HEK293 (cell line): Measurements from ENCODE around the gene EYS.

Experiments used
- BCL11B ChIP-seq: fragments of 450-650 bp; formaldehyde crosslinking; IDR thresholded peaks from 2 replicates; pipeline ENCODE4 v1.5.1; 2016; ENCODE audit warnings: low read depth, missing biosample characterization, missing genetic modification characterization
- FEZF1 ChIP-seq: fragments of 450-650 bp; formaldehyde crosslinking; IDR thresholded peaks from 2 replicates; pipeline ENCODE4 v1.5.1; 2016; ENCODE audit warnings: missing biosample characterization, missing genetic modification characterization
- KLF10 ChIP-seq: fragments of 450-650 bp; IDR thresholded peaks from 2 replicates; pipeline ENCODE4 v1.5.1; 2018; ENCODE audit warnings: missing biosample characterization, mild to moderate bottlenecking, missing genetic modification characterization
- TCF7L2 ChIP-seq: IDR thresholded peaks from 2 replicates; pipeline ENCODE4 v1.6.1; 2011; ENCODE audit warnings: low read depth, mild to moderate bottlenecking, inconsistent platforms, low read length, moderate library complexity, borderline replicate concordance
- ZNF221 ChIP-seq: fragments of 450-650 bp; formaldehyde crosslinking; IDR thresholded peaks from 2 replicates; pipeline ENCODE4 v1.5.1; 2017; ENCODE audit warnings: missing biosample characterization, missing genetic modification characterization, borderline replicate concordance
- ZNF335 ChIP-seq: fragments of 450-650 bp; formaldehyde crosslinking; conservative IDR thresholded peaks from 2 replicates; pipeline ENCODE4 v1.5.1; 2016; ENCODE audit warnings: missing biosample characterization, missing genetic modification characterization
- ZNF416 ChIP-seq: fragments of 450-650 bp; formaldehyde crosslinking; IDR thresholded peaks from 2 replicates; pipeline ENCODE4 v1.5.1; 2016; ENCODE audit warnings: missing biosample characterization, missing genetic modification characterization
- TF ChIP-seq, protein P1 (sequence below): fragments of 450-650 bp; formaldehyde crosslinking; IDR thresholded peaks from 2 replicates; pipeline ENCODE4 v1.5.1; 2016; ENCODE audit warnings: missing biosample characterization, missing genetic modification characterization
- TF ChIP-seq, protein P2 (sequence below): fragments of 450-650 bp; formaldehyde crosslinking; IDR thresholded peaks from 2 replicates; pipeline ENCODE4 v1.5.1; 2016; ENCODE audit warnings: missing biosample characterization, missing genetic modification characterization
- TF ChIP-seq, protein P3 (sequence below): fragments of 450-650 bp; formaldehyde crosslinking; conservative IDR thresholded peaks from 2 replicates; pipeline ENCODE4 v1.5.1; 2016; ENCODE audit warnings: low read depth, missing biosample characterization, missing genetic modification characterization
- TF ChIP-seq, protein P4 (sequence below): fragments of 450-650 bp; formaldehyde crosslinking; IDR thresholded peaks from 2 replicates; pipeline ENCODE4 v1.5.1; 2016; ENCODE audit warnings: missing biosample characterization, missing genetic modification characterization
- TF ChIP-seq, protein P5 (sequence below): fragments of 450-650 bp; formaldehyde crosslinking; IDR thresholded peaks from 2 replicates; pipeline ENCODE4 v1.5.1; 2016; ENCODE audit warnings: missing biosample characterization, missing genetic modification characterization
- TF ChIP-seq, protein P6 (sequence below): fragments of 450-650 bp; formaldehyde crosslinking; IDR thresholded peaks from 2 replicates; pipeline ENCODE4 v1.5.1; 2016; ENCODE audit warnings: missing biosample characterization, missing genetic modification characterization, low read depth
- TF ChIP-seq, protein P7 (sequence below): fragments of 450-650 bp; formaldehyde crosslinking; IDR thresholded peaks from 2 replicates; pipeline ENCODE4 v1.5.1; 2016; ENCODE audit warnings: missing biosample characterization, missing genetic modification characterization

DNA sequence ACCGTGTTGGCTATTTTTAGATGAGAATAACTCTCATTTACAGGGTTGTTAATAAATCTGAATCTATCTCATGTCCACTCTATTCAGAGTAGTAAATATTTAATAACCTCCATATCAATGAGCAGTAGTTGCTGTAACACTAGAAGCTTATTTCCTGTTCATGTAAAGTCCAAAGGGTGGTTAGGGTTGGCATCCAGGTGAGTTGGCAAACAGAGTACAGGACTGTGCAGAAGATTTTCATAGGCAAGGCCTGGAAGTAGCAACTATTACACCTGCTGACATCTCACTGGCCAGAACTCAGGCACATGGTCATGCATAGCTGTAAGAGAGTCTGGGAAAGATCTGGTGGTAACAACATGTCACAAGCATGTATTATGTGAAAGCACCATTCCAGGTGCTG lies 1923.9 kb downstream of the EYS start:
- TF ChIP-seq ZNF221 (tag by site-specific recombination) (no peak), KLF10 (tag by site-specific recombination) (no peak), ZNF416 (tag by site-specific recombination) (no peak), FEZF1 (tag by site-specific recombination) (no peak), BCL11B (tag by site-specific recombination) (no peak), TCF7L2 (no peak), ZNF335 (no peak)
- TF ChIP-seq, protein P1, sequence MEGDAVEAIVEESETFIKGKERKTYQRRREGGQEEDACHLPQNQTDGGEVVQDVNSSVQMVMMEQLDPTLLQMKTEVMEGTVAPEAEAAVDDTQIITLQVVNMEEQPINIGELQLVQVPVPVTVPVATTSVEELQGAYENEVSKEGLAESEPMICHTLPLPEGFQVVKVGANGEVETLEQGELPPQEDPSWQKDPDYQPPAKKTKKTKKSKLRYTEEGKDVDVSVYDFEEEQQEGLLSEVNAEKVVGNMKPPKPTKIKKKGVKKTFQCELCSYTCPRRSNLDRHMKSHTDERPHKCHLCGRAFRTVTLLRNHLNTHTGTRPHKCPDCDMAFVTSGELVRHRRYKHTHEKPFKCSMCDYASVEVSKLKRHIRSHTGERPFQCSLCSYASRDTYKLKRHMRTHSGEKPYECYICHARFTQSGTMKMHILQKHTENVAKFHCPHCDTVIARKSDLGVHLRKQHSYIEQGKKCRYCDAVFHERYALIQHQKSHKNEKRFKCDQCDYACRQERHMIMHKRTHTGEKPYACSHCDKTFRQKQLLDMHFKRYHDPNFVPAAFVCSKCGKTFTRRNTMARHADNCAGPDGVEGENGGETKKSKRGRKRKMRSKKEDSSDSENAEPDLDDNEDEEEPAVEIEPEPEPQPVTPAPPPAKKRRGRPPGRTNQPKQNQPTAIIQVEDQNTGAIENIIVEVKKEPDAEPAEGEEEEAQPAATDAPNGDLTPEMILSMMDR: no peak
- TF ChIP-seq, protein P2, sequence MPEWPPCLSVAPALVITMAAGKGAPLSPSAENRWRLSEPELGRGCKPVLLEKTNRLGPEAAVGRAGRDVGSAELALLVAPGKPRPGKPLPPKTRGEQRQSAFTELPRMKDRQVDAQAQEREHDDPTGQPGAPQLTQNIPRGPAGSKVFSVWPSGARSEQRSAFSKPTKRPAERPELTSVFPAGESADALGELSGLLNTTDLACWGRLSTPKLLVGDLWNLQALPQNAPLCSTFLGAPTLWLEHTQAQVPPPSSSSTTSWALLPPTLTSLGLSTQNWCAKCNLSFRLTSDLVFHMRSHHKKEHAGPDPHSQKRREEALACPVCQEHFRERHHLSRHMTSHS (tag by site-specific recombination): no peak
- TF ChIP-seq, protein P3, sequence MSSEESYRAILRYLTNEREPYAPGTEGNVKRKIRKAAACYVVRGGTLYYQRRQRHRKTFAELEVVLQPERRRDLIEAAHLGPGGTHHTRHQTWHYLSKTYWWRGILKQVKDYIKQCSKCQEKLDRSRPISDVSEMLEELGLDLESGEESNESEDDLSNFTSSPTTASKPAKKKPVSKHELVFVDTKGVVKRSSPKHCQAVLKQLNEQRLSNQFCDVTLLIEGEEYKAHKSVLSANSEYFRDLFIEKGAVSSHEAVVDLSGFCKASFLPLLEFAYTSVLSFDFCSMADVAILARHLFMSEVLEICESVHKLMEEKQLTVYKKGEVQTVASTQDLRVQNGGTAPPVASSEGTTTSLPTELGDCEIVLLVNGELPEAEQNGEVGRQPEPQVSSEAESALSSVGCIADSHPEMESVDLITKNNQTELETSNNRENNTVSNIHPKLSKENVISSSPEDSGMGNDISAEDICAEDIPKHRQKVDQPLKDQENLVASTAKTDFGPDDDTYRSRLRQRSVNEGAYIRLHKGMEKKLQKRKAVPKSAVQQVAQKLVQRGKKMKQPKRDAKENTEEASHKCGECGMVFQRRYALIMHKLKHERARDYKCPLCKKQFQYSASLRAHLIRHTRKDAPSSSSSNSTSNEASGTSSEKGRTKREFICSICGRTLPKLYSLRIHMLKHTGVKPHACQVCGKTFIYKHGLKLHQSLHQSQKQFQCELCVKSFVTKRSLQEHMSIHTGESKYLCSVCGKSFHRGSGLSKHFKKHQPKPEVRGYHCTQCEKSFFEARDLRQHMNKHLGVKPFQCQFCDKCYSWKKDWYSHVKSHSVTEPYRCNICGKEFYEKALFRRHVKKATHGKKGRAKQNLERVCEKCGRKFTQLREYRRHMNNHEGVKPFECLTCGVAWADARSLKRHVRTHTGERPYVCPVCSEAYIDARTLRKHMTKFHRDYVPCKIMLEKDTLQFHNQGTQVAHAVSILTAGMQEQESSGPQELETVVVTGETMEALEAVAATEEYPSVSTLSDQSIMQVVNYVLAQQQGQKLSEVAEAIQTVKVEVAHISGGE (tag by site-specific recombination): no peak
- TF ChIP-seq, protein P4, sequence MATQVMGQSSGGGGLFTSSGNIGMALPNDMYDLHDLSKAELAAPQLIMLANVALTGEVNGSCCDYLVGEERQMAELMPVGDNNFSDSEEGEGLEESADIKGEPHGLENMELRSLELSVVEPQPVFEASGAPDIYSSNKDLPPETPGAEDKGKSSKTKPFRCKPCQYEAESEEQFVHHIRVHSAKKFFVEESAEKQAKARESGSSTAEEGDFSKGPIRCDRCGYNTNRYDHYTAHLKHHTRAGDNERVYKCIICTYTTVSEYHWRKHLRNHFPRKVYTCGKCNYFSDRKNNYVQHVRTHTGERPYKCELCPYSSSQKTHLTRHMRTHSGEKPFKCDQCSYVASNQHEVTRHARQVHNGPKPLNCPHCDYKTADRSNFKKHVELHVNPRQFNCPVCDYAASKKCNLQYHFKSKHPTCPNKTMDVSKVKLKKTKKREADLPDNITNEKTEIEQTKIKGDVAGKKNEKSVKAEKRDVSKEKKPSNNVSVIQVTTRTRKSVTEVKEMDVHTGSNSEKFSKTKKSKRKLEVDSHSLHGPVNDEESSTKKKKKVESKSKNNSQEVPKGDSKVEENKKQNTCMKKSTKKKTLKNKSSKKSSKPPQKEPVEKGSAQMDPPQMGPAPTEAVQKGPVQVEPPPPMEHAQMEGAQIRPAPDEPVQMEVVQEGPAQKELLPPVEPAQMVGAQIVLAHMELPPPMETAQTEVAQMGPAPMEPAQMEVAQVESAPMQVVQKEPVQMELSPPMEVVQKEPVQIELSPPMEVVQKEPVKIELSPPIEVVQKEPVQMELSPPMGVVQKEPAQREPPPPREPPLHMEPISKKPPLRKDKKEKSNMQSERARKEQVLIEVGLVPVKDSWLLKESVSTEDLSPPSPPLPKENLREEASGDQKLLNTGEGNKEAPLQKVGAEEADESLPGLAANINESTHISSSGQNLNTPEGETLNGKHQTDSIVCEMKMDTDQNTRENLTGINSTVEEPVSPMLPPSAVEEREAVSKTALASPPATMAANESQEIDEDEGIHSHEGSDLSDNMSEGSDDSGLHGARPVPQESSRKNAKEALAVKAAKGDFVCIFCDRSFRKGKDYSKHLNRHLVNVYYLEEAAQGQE (tag by site-specific recombination): no peak
- TF ChIP-seq, protein P5, sequence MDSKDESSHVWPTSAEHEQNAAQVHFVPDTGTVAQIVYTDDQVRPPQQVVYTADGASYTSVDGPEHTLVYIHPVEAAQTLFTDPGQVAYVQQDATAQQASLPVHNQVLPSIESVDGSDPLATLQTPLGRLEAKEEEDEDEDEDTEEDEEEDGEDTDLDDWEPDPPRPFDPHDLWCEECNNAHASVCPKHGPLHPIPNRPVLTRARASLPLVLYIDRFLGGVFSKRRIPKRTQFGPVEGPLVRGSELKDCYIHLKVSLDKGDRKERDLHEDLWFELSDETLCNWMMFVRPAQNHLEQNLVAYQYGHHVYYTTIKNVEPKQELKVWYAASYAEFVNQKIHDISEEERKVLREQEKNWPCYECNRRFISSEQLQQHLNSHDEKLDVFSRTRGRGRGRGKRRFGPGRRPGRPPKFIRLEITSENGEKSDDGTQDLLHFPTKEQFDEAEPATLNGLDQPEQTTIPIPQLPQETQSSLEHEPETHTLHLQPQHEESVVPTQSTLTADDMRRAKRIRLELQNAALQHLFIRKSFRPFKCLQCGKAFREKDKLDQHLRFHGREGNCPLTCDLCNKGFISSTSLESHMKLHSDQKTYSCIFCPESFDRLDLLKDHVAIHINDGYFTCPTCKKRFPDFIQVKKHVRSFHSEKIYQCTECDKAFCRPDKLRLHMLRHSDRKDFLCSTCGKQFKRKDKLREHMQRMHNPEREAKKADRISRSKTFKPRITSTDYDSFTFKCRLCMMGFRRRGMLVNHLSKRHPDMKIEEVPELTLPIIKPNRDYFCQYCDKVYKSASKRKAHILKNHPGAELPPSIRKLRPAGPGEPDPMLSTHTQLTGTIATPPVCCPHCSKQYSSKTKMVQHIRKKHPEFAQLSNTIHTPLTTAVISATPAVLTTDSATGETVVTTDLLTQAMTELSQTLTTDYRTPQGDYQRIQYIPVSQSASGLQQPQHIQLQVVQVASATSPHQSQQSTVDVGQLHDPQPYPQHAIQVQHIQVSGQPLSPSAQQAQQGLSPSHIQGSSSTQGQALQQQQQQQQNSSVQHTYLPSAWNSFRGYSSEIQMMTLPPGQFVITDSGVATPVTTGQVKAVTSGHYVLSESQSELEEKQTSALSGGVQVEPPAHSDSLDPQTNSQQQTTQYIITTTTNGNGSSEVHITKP: no peak
- TF ChIP-seq, protein P6, sequence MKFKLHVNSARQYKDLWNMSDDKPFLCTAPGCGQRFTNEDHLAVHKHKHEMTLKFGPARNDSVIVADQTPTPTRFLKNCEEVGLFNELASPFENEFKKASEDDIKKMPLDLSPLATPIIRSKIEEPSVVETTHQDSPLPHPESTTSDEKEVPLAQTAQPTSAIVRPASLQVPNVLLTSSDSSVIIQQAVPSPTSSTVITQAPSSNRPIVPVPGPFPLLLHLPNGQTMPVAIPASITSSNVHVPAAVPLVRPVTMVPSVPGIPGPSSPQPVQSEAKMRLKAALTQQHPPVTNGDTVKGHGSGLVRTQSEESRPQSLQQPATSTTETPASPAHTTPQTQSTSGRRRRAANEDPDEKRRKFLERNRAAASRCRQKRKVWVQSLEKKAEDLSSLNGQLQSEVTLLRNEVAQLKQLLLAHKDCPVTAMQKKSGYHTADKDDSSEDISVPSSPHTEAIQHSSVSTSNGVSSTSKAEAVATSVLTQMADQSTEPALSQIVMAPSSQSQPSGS (tag by site-specific recombination): no peak
- TF ChIP-seq, protein P7, sequence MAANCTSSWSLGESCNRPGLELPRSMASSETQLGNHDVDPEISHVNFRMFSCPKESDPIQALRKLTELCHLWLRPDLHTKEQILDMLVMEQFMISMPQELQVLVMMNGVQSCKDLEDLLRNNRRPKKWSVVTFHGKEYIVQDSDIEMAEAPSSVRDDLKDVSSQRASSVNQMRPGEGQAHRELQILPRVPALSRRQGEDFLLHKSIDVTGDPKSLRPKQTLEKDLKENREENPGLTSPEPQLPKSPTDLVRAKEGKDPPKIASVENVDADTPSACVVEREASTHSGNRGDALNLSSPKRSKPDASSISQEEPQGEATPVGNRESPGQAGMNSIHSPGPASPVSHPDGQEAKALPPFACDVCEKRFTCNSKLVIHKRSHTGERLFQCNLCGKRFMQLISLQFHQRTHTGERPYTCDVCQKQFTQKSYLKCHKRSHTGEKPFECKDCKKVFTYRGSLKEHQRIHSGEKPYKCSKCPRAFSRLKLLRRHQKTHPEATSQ (tag by site-specific recombination): no peak
